ENCODE measurements around the gene OSBP2.

DNA sequence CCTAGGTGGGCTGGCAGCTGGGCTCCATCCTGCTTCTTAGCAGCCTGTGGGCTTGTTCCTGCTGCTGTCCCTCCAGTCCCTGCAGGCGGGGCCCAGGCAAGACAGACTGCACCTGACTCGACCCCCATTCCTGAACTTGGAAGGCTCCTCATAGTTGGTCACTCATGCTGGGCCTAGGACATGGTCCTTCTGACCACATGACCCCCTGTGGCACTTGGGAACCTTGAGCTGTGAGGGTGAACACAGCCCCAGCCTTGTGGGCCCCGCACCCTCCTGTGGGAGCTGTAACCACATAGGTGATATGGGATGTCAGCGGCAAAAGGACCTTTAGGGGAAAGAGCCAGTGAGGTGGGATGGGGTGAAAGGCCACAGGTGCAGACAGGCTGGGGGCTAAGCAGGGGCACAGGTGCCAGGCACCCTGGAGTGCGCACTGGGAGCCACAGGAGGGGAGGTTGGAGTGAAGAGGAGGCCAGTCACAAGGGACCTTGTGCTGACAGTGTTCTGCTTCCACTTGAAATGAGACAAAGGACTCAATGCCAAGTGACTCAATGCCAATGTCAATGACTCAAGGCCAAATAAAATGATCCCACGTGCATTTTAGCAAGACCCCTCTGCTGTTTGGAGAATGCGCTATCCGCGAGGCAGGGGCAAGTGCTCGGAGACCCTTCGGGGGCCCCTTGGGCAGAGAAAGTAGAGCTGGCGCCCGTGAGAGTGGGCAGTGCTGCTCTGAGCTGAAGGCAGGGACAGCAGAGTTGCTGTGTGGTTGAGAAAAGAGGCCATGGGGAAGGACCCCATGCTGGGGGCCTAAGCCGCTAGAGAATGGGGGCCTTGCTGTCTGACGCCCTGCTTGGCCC lies 183.2 kb downstream of the OSBP2 start:
- TF ChIP-seq, protein P1, sequence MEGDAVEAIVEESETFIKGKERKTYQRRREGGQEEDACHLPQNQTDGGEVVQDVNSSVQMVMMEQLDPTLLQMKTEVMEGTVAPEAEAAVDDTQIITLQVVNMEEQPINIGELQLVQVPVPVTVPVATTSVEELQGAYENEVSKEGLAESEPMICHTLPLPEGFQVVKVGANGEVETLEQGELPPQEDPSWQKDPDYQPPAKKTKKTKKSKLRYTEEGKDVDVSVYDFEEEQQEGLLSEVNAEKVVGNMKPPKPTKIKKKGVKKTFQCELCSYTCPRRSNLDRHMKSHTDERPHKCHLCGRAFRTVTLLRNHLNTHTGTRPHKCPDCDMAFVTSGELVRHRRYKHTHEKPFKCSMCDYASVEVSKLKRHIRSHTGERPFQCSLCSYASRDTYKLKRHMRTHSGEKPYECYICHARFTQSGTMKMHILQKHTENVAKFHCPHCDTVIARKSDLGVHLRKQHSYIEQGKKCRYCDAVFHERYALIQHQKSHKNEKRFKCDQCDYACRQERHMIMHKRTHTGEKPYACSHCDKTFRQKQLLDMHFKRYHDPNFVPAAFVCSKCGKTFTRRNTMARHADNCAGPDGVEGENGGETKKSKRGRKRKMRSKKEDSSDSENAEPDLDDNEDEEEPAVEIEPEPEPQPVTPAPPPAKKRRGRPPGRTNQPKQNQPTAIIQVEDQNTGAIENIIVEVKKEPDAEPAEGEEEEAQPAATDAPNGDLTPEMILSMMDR (IDR thresholded peaks at IDR 0.05 in 8 of 11, conservative IDR thresholded peaks at IDR 0.05 in 3 of 11) = no peak
- no peak for TF ChIP-seq POLR2AphosphoS5 (IDR thresholded peaks at IDR 0.05)
